Panc1 (cell line): Measurements from ENCODE around the gene GLCCI1. TPM values are rescaled to one million over a fixed set of nuclear protein-coding genes. Genes with fewer than 3 reads are reported as not detected.

Source experiments
- ATAC-seq: fragments of 200-7000 bp; cut with Tn5 transposase; 2 replicates; pipeline ENCODE4 v1.9.1; 2020; ENCODE audit warnings: mild to moderate bottlenecking, moderate library complexity
- BruUV-seq: library from RNA; stranded (reverse); fragments of 400-500 nt; replicated peaks from 2 replicates; lab custom pipeline; 2021; lab: Mats Ljungman, UMichigan
- CTCF ChIA-PET: fragments of 300-600 bp; sonication (Branson Sonifier 250); formaldehyde crosslinking; loops from one replicate; lab custom pipeline; 2022; ENCODE audit warnings: antibody characterized with exemption; lab: Charles Lee
- POLR2A ChIA-PET: fragments of 300-600 bp; sonication (Branson Sonifier 250); formaldehyde crosslinking; loops from one replicate; lab custom pipeline; 2022; ENCODE audit warnings: antibody characterized with exemption; lab: Charles Lee
- DNase-seq: peaks from one replicate; pipeline ENCODE4 v3.0.0-alpha.2; 2010; ENCODE audit warnings: low read depth, low spot score
- H3K27ac ChIP-seq: 2 replicates; pipeline ENCODE4 v1.5.1; 2011; ENCODE audit warnings: mild to moderate bottlenecking, low read length, inconsistent platforms
- H3K27me3 ChIP-seq: fragments of 200-500 bp; sonication (Bioruptor generic); 2 replicates; pipeline ENCODE4 v1.6.0; 2014; ENCODE audit warnings: low read length, inconsistent platforms; ENCODE audit not compliant: control insufficient read depth, insufficient read depth
- H3K36me3 ChIP-seq: fragments of 200-500 bp; sonication (Bioruptor generic); 2 replicates; pipeline ENCODE4 v1.5.1; 2014; ENCODE audit warnings: inconsistent platforms, mild to moderate bottlenecking, low read length, moderate library complexity; ENCODE audit not compliant: control insufficient read depth, insufficient read depth
- H3K4me1 ChIP-seq: 2 replicates; pipeline ENCODE4 v1.5.1; 2011; ENCODE audit warnings: inconsistent platforms, mild to moderate bottlenecking, low read length, moderate library complexity; ENCODE audit not compliant: control insufficient read depth, insufficient read depth
- H3K4me3 ChIP-seq, 2 experiments: 2 replicates each; pipeline ENCODE4 v1.5.1; 2011 to 2012; ENCODE audit warnings: low read depth in 2 of 2, low read length in 2 of 2, mild to moderate bottlenecking in 2 of 2, inconsistent platforms in 1 of 2, moderate library complexity in 1 of 2
- H3K9me3 ChIP-seq: fragments of 200-500 bp; sonication (Bioruptor generic); 2 replicates; pipeline ENCODE4 v1.5.1; 2014; ENCODE audit warnings: low read depth, mild to moderate bottlenecking, inconsistent platforms, low read length, moderate library complexity; ENCODE audit not compliant: control insufficient read depth, insufficient read depth
- CTCF ChIP-seq: fragments of 450-650 bp; IDR thresholded peaks from 2 replicates; pipeline ENCODE4 v1.5.1; 2017; ENCODE audit warnings: mild to moderate bottlenecking
- POLR2AphosphoS5 ChIP-seq: IDR thresholded peaks from 2 replicates; pipeline ENCODE4 v1.6.1; 2012; ENCODE audit warnings: mild to moderate bottlenecking, low read depth, low read length, moderate library complexity
- SIN3A ChIP-seq: IDR thresholded peaks from 2 replicates; pipeline ENCODE4 v1.6.1; 2012; ENCODE audit warnings: low read depth, mild to moderate bottlenecking, low read length, moderate library complexity, borderline replicate concordance; ENCODE audit not compliant: insufficient read depth
- TCF7L2 ChIP-seq: IDR thresholded peaks from 2 replicates; pipeline ENCODE4 v1.6.1; 2011; ENCODE audit warnings: mild to moderate bottlenecking, low read depth, low read length, inconsistent platforms
- in situ Hi-C: cut with HindIII; loops from 2 replicates; pipeline ENCODE4 v1.10.0; 2016; ENCODE audit warnings: low sequenced_read_pairs, low pct_unique_long_range_greater_than_20kb
- intact Hi-C: fragments of 100-400 bp; cut with micrococcal nuclease; formaldehyde crosslinking; loops from one replicate; pipeline ENCODE4 v1.10.0; 2022; ENCODE audit not compliant: unreplicated experiment
- total RNA-seq: library from RNA; stranded (reverse); gene quantifications from one replicate; pipeline ENCODE4 v1.2.1, GENCODE V29; 2021; ENCODE audit not compliant: unreplicated experiment
- TF ChIP-seq, protein P1 (sequence below), 2 experiments: IDR thresholded peaks; 2 replicates each; pipeline ENCODE4 v1.6.1; 2011 to 2012; ENCODE audit warnings: low read depth in 2 of 2, control low read depth in 1 of 2, low read length in 1 of 2, mild to moderate bottlenecking in 1 of 2, moderate library complexity in 1 of 2; ENCODE audit not compliant: insufficient read depth in 1 of 2

The GLCCI1 gene
- total RNA-seq, 1 experiment from 2014 or later = 36.4 TPM

GRCh38 chr7:8129318-8129659 is 160.7 kb downstream of the GLCCI1 start:
- Histone ChIP-seq H3K27me3 (no peaks in the 10 kb centered on the region; the same call in 1 of the 2 replicates), H3K9me3 (no peaks in the 10 kb centered on the region), H3K27ac (no peak overlapping the region), H3K4me3 (no peak overlapping the region), H3K36me3 (no peaks in the 10 kb centered on the region), H3K4me1 (no peaks in the 10 kb centered on the region)
- no peak for ATAC-seq
- no peak for DNase-seq
- CTCF ChIA-PET = no interaction called here
- POLR2A ChIA-PET = no interaction called here
- no TSS peak for BruUV-seq
- intact Hi-C loops (no loop called here), in situ Hi-C loops (no loop called here)
- TF ChIP-seq SIN3A (no peak), TCF7L2 (no peak), CTCF (no peak), POLR2AphosphoS5 (no peak)
- TF ChIP-seq, protein P1, sequence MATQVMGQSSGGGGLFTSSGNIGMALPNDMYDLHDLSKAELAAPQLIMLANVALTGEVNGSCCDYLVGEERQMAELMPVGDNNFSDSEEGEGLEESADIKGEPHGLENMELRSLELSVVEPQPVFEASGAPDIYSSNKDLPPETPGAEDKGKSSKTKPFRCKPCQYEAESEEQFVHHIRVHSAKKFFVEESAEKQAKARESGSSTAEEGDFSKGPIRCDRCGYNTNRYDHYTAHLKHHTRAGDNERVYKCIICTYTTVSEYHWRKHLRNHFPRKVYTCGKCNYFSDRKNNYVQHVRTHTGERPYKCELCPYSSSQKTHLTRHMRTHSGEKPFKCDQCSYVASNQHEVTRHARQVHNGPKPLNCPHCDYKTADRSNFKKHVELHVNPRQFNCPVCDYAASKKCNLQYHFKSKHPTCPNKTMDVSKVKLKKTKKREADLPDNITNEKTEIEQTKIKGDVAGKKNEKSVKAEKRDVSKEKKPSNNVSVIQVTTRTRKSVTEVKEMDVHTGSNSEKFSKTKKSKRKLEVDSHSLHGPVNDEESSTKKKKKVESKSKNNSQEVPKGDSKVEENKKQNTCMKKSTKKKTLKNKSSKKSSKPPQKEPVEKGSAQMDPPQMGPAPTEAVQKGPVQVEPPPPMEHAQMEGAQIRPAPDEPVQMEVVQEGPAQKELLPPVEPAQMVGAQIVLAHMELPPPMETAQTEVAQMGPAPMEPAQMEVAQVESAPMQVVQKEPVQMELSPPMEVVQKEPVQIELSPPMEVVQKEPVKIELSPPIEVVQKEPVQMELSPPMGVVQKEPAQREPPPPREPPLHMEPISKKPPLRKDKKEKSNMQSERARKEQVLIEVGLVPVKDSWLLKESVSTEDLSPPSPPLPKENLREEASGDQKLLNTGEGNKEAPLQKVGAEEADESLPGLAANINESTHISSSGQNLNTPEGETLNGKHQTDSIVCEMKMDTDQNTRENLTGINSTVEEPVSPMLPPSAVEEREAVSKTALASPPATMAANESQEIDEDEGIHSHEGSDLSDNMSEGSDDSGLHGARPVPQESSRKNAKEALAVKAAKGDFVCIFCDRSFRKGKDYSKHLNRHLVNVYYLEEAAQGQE (IDR thresholded peaks at IDR 0.05; ENCODE audit: insufficient read depth in 1 of 2, low read depth in 2 of 2, low read length in 1 of 2) = no peak

DNA sequence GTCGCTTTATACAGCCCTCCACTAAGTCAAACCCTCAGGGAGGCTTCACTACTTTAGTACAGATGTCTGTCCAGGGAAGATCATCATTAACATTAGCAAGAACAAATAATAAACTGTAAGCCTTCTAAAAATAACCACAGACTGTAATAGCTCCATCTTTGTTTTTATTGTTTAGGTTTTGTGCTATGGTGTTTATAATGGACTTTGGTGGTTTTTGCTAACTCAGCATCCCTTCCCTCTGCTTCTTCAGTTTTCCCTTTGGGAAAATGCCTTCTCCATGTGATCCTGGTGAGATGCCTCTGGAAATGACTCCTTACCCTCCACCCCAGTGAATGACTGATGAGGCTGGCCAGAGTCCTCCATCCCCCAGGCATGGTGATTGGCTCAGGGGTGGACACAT is 162.1 kb downstream of the GLCCI1 start:
- H3K27me3 ChIP-seq = no peaks in the 10 kb centered on the region; the same call in 1 of the 2 replicates

DNA sequence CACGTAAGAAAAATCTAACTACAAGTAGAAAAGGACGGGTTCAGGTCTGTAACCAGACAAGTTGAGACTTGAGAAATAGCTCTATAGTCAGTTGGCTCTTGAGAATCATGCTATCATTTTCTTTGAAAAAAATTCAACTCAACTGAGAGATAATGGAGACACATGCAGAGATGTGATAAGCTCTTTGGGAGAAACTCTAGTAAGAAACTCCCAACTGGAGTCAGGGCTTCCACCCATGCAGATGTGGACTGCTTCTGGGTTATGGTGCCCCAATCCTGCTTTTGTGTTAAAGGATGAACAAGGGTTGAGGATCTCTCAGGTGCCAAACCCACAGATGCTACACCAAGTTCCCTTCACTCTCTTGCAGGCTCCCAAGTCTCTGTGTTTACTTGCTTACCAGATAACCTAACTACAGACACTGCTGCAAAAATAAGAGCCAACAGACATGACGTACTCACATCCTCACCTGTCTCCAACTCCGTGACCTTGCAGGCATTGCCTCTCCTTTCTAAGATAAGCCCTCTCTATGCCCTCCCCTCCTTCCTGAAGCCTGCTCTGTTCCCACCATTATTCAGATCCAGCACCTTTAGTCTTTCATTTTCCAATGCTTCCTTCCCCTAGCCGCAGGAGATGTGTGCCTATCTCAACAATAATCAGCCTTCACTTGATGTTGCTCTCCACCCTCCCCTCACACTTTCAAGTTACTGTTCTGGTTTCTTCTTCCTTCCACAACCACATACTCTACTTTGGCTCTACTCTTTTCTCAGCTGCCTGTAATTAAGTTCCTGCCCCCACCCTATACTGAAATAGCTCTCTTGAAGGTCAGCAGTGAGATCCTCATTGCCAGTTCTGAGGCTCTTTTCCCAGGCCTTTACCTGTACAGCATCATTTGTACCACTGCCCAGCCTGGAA is 163.4 kb downstream of the GLCCI1 start:
- DNase-seq = no peak
- ChIA-PET CTCF (no interaction called here), POLR2A (no interaction called here)
- H3K4me1 ChIP-seq = no peaks in the 10 kb centered on the region
- no peaks in the 10 kb centered on the region for H3K9me3 ChIP-seq
- no peak for TF ChIP-seq SIN3A
- TF ChIP-seq TCF7L2 = no peak
- no peak overlapping the region for H3K4me3 ChIP-seq
- intact Hi-C loops (no loop called here), in situ Hi-C loops (no loop called here)
- BruUV-seq = no TSS peak
- no peak for ATAC-seq
- H3K27me3 ChIP-seq = no peaks in the 10 kb centered on the region; the same call in 1 of the 2 replicates
- H3K27ac ChIP-seq = no peak overlapping the region
- H3K36me3 ChIP-seq = no peaks in the 10 kb centered on the region

More for the DNA sequence above, 162.1 kb downstream of the GLCCI1 start:
- ATAC-seq (no peak), DNase-seq (no peak)
- no peaks in the 10 kb centered on the region for H3K4me1 ChIP-seq
- H3K27ac ChIP-seq = no peak overlapping the region
- TF ChIP-seq TCF7L2 (no peak), POLR2AphosphoS5 (no peak)
- H3K9me3 ChIP-seq = no peaks in the 10 kb centered on the region
- in situ Hi-C loops = no loop called here
- no peak overlapping the region for H3K4me3 ChIP-seq
- ChIA-PET CTCF (no interaction called here), POLR2A (no interaction called here)
- H3K36me3 ChIP-seq = no peaks in the 10 kb centered on the region
- no TSS peak for BruUV-seq
- intact Hi-C loops = no loop called here
